Erythroblast (primary cell): ENCODE results near the gene ERMARD.

ENCODE experiments used
- DNase-seq, 2 experiments: peaks; one replicate each; lab custom pipeline; 2025; lab: John Stamatoyannopoulos, UW
- GATA1 ChIP-seq: IDR thresholded peaks from 2 replicates; pipeline ENCODE4 v1.6.1; 2011; ENCODE audit warnings: low read depth, mild to moderate bottlenecking, control low read depth, low read length, moderate library complexity
- POLR2A ChIP-seq: IDR thresholded peaks from 2 replicates; pipeline ENCODE4 v1.6.1; 2011; ENCODE audit warnings: mild to moderate bottlenecking, low read length

The ERMARD gene

GRCh38 chr6:169783971-169784820 lies 32.8 kb downstream of the ERMARD start:
- DNase-seq, result no peak

GRCh38 chr6:169784821-169785340 lies 33.5 kb downstream of the ERMARD start:
- DNase-seq, result no peak
- no peak for TF ChIP-seq GATA1
- no peak for TF ChIP-seq POLR2A

More at GRCh38 chr6:169783971-169784820, 32.8 kb downstream of the ERMARD start:
- TF ChIP-seq GATA1, result no peak
- TF ChIP-seq POLR2A, result no peak

- no peak for DNase-seq
- TF ChIP-seq POLR2A (no peak), GATA1 (no peak)
Measured at GRCh38 chr6:169785566-169785965, 34.1 kb downstream of the ERMARD start.

- DNase-seq, result no peak
- TF ChIP-seq GATA1 (no peak), POLR2A (no peak)
Measured at GRCh38 chr6:169786349-169786748, 34.9 kb downstream of the ERMARD start.

DNA sequence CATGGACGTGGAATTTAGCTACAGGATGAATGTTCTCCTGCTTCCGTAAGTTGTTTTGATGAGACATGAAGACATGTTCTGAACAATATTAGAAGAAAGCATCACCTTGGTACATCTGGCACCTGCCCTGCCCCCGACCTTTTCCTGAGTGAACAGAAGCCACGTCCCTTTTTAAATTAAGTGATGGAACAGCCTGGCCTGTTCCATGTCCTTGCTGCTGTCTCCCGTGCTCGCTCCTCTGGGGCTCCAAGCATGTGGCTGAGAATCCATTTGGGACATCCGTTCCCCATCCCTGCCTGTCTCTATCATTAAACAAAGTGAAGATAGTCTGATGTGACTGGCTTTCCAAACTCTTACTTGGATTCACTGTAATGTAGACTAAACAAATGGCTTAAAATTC lies 36.4 kb downstream of the ERMARD start:
- TF ChIP-seq POLR2A (no peak), GATA1 (no peak)
- no peak for DNase-seq

- TF ChIP-seq POLR2A, result no peak
- no peak for DNase-seq
Measured at GRCh38 chr6:169788809-169789145, 37.4 kb downstream of the ERMARD start.

- DNase-seq, result no peak
- TF ChIP-seq GATA1 (no peak), POLR2A (no peak)
Measured at GRCh38 chr6:169789146-169789943, 37.9 kb downstream of the ERMARD start.

DNA sequence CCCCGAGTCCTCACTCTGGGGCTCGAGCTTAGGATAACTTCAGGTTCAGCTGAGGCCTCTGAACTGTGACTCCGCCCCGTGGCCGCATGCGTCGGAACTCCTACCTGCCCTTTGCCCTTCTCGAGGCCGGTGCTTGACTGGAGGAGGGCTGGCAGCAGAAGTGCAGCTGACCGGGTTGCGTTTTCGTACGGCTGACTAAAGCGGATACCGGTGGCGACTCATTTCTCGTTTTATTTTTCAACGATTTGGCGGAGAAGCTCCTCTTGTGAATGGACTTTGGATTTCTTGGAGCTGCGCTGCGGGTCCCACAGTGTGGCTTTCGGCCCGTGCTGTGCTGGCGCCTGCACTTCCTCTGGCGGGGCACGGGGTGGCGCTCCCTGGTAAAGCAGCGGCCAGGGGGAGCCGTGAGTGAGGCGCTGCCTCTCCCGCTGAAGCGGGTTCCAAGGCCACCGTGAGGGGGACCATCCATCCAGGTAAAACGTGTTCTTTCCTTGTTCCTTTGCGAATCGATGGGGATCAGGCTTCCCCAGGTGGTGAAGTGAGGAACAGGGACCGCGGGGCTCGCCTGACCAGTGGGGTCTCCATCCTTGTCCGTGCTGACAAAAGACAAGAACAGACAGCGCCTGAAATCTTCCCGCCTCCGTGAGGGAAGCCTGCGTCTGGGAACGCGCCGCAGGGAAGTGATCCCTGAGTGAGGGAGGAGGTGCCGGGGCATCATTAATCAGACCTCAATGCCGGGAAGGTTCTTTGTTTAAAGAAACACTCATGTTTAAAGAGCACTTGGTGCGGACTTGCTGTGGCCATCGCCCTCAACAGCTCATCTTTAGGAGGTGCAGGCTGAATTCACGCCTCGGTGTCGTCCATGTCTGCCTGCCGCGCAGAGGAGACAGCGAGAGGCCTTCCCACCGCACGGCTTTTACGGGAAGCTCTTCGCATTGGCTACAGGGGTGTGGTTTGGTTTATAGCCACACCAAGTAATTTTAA lies 38.8 kb downstream of the ERMARD start:
- TF ChIP-seq POLR2A (no peak), GATA1 (no peak)

DNA sequence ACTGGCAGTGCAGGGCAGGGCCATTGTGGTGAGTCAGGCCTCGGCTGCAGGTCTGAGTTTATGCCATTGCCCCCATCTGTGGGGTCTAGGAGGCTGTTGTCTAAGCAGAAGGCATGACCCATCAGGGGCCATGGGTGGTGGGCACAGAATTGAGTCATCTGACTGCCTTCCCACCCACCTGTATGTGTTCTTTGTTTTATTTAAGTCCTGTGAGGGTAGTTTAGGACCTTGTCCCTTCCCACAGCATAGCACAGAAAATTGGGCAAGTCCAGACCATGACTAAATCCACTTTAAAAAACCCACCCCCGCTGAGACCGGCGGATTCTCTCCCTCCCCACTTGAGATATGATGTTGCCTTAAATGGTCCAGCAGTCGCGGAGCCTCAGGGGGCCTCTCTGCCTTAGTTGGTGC lies 40.3 kb downstream of the ERMARD start:
- no peak for TF ChIP-seq GATA1
- TF ChIP-seq POLR2A, result no peak

More for the DNA sequence above, 38.8 kb downstream of the ERMARD start:
- DNase-seq, result peak; percentile 62 to 72

GRCh38 chr6:169792306-169793015 lies 41.0 kb downstream of the ERMARD start:
- TF ChIP-seq GATA1 (no peak), POLR2A (no peak)
- no peak for DNase-seq

More for the DNA sequence above, 40.3 kb downstream of the ERMARD start:
- no peak for DNase-seq

DNA sequence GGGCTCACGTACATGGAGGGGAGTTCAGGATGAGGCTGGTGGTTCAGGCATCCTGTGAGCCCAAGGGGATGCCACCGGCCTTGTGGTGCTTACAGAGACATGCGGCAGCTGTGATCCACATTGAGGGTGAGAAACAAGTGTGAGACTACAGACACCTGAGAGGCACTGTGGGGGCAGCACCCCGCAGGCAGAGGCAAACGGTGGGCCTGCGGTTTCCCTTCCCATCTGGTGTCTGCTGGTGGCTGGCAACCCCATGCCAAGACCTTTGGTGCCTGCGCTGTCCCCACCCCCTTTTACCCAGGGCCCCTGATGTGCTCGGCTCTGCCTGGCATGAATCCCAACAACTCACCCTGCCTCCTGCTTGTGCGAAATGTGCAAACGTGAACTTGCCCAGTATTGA lies 42.0 kb downstream of the ERMARD start:
- no peak for TF ChIP-seq GATA1
- no peak for TF ChIP-seq POLR2A
- DNase-seq, result no peak

DNA sequence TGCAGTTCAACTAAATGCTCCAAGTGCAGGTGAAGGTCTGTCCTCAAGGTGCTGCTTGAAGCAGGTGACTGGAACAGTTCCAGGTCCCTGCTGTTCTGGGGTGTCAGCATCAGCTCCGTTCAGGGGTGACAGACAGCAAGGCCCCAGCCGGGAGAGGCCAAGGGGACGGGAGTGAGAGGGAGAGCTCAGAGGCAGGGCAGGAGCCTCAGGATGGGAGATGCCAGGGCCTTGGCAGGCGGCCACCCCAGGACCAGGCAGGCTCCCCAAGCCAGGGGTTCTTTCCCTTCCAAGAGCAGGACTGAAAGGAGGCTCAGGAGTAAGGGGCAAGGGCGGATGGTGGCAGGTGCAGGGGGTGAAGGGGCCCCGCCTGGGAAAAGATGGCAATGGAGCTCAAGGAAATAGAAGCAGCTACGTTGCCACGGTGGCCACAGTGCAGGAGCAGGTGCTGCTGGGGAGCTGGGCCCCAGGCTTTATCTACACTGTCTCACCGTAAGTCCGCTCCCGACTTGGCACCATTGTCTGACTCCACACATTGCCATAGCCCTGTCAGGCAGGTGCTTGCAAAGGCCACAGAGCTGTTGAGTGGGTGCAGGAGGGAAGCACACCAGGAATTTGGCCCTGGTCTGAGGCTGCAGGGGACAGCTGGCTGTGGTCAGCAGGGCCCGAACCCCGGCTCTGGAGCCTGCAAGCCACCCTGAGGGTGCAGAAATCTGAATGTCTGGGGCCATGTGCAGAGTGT lies 43.1 kb downstream of the ERMARD start:
- TF ChIP-seq POLR2A (no peak), GATA1 (no peak)
- DNase-seq, result no peak
